HepG2 (cell line): Measurements from ENCODE around the gene VEGFA. TPM values are rescaled to one million over a fixed set of nuclear protein-coding genes. Genes with fewer than 3 reads are reported as not detected.
A peak's percentile ranks its signal among the peaks of the same experiment; 100 is the strongest.

Experiments
- DR1 ChIP-seq: sonication (generic); formaldehyde crosslinking; IDR thresholded peaks from 2 replicates; pipeline ENCODE4 v1.8.0; 2021; ENCODE audit warnings: mild to moderate bottlenecking, missing genetic modification reagents, inconsistent platforms
- EP300 ChIP-seq, 3 experiments: sonication (generic) in 1 of 3; formaldehyde crosslinking in 1 of 3; IDR thresholded peaks; 2 replicates each; pipeline versions ENCODE4 v1.5.1 to v1.6.1; 2011 to 2020; ENCODE audit warnings: low read depth in 2 of 3, low read length in 2 of 3, borderline replicate concordance in 1 of 3, improper control_type of control experiment in 1 of 3, mild to moderate bottlenecking in 1 of 3, missing genetic modification reagents in 1 of 3, moderate library complexity in 1 of 3
- GTF2F1 ChIP-seq: fragments of 150-350 bp; IDR thresholded peaks from 2 replicates; pipeline ENCODE4 v1.6.1; 2014; ENCODE audit warnings: low read length
- HIVEP1 ChIP-seq: sonication (generic); formaldehyde crosslinking; IDR thresholded peaks from 2 replicates; pipeline ENCODE4 v1.4.0; 2020; ENCODE audit warnings: mild to moderate bottlenecking, missing genetic modification reagents
- IKZF4 ChIP-seq: sonication (generic); formaldehyde crosslinking; IDR thresholded peaks from 2 replicates; pipeline ENCODE4 v1.5.1; 2020; ENCODE audit warnings: borderline replicate concordance, mild to moderate bottlenecking, low read depth, missing genetic modification reagents; ENCODE audit errors: not compliant biosample characterization
- KDM5B ChIP-seq: sonication (generic); formaldehyde crosslinking; IDR thresholded peaks from 2 replicates; pipeline ENCODE4 v1.4.0; 2020; ENCODE audit warnings: missing genetic modification reagents, mild to moderate bottlenecking, borderline replicate concordance
- KMT2A ChIP-seq: sonication (generic); formaldehyde crosslinking; IDR thresholded peaks from 2 replicates; pipeline ENCODE4 v1.4.0; 2020; ENCODE audit warnings: missing genetic modification reagents
- MBD4 ChIP-seq: IDR thresholded peaks from 2 replicates; pipeline ENCODE4 v1.6.1; 2012; ENCODE audit warnings: low read length, inconsistent platforms, borderline replicate concordance
- NFE2L1 ChIP-seq: sonication (generic); formaldehyde crosslinking; IDR thresholded peaks from 2 replicates; pipeline ENCODE4 v1.4.0; 2020; ENCODE audit warnings: missing genetic modification reagents, mild to moderate bottlenecking, borderline replicate concordance
- SCMH1 ChIP-seq: sonication (generic); formaldehyde crosslinking; IDR thresholded peaks from 2 replicates; pipeline ENCODE4 v1.9.0; 2021; ENCODE audit warnings: missing genetic modification reagents, mild to moderate bottlenecking, borderline replicate concordance
- ZEB1 ChIP-seq: IDR thresholded peaks from 2 replicates; pipeline ENCODE4 v1.6.1; 2012; ENCODE audit warnings: mild to moderate bottlenecking, low read depth, inconsistent platforms; ENCODE audit not compliant: insufficient replicate concordance
- ZNF274 ChIP-seq: sonication (generic); formaldehyde crosslinking; IDR thresholded peaks from 2 replicates; pipeline ENCODE4 v1.5.1; 2020; ENCODE audit warnings: mild to moderate bottlenecking, missing genetic modification reagents
- ZNF510 ChIP-seq: sonication (generic); formaldehyde crosslinking; IDR thresholded peaks from 2 replicates; pipeline ENCODE4 v1.4.0; 2020; ENCODE audit warnings: low read depth, mild to moderate bottlenecking, missing genetic modification reagents
- ZNF672 ChIP-seq: sonication (generic); formaldehyde crosslinking; IDR thresholded peaks from 2 replicates; pipeline ENCODE4 v1.8.1; 2022; ENCODE audit warnings: missing genetic modification reagents
- ZNF773 ChIP-seq: sonication (generic); formaldehyde crosslinking; IDR thresholded peaks from 2 replicates; pipeline ENCODE4 v1.4.0; 2020; ENCODE audit warnings: missing genetic modification reagents, borderline replicate concordance
- ZNF891 ChIP-seq: sonication (generic); formaldehyde crosslinking; IDR thresholded peaks from 2 replicates; pipeline ENCODE4 v1.5.0; 2020; ENCODE audit warnings: mild to moderate bottlenecking, missing genetic modification reagents
- polyA plus RNA-seq, 8 experiments: library from polyadenylated mRNA; depleted of rRNA in 3 of 8; stranded (reverse) in 7 of 8; unstranded in 1 of 8; fragments of >200 nt; fragmentation: Illumina TruSeq in 4 of 8; extraction: Trizol in 4 of 8; gene quantifications; 2 replicates each; pipeline versions ENCODE4 v1.2.1 to v1.2.3, GENCODE V29; 2011 to 2016; ENCODE audit warnings: low read depth in 4 of 8, missing spikeins in 1 of 8, mixed read lengths in 1 of 8; ENCODE audit not compliant: insufficient read depth in 1 of 8
- total RNA-seq, 5 experiments: library from RNA; depleted of rRNA; stranded (reverse); fragments of >200 nt; fragmentation: Illumina TruSeq; extraction: Trizol; gene quantifications; 2 replicates each; pipeline ENCODE4 v1.2.3, GENCODE V29; 2016; ENCODE audit warnings: low read depth in 1 of 5
- TF ChIP-seq, protein P1 (sequence below): sonication (generic); formaldehyde crosslinking; IDR thresholded peaks from 2 replicates; pipeline ENCODE4 v1.5.1; 2020; ENCODE audit warnings: missing genetic modification reagents, mild to moderate bottlenecking, borderline replicate concordance
- TF ChIP-seq, protein P2 (sequence below): sonication (generic); formaldehyde crosslinking; IDR thresholded peaks from 2 replicates; pipeline ENCODE4 v1.4.0; 2020; ENCODE audit warnings: missing genetic modification reagents, mild to moderate bottlenecking, borderline replicate concordance
- TF ChIP-seq, protein P3 (sequence below): sonication (generic); formaldehyde crosslinking; IDR thresholded peaks from 2 replicates; pipeline ENCODE4 v1.5.1; 2020; ENCODE audit warnings: mild to moderate bottlenecking, missing genetic modification reagents, moderate library complexity
- TF ChIP-seq, protein P4 (sequence below): sonication (generic); formaldehyde crosslinking; IDR thresholded peaks from 2 replicates; pipeline ENCODE4 v1.4.0; 2020; ENCODE audit warnings: low read depth, mild to moderate bottlenecking, missing genetic modification reagents
- TF ChIP-seq, protein P5 (sequence below): sonication (generic); formaldehyde crosslinking; IDR thresholded peaks from 2 replicates; pipeline ENCODE4 v1.4.0; 2020; ENCODE audit warnings: mild to moderate bottlenecking, missing genetic modification reagents

VEGFA gene
- total and polyA plus RNA-seq, 2 of the 13 experiments (the other 11 are each of a cell fraction or from before 2014, with no cell fraction given): 68.1 to 629 TPM

DNA sequence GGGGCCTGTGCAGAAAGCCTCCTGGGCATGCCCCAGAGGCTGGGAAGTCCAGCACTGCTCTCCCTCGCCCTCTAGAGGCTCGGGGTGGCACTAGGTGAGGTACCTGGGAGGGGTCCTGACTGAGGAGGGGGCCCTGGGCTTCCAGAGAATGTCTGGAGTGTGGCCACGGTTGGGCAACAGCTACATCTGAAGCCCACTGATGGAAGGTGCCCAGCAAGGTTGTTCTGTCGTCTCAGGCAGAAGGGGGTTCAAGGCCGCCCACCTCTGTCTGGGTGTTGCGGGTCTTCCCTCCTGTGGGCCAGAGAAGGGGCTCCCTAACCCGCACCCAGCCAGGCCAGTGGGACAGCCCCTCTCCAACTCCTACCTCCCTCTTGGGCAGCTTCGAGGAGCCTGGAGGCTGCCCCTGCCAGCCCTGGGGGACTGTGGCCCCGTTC, 11.4 kb upstream of the VEGFA start (continued):
- TF ChIP-seq, protein P1, sequence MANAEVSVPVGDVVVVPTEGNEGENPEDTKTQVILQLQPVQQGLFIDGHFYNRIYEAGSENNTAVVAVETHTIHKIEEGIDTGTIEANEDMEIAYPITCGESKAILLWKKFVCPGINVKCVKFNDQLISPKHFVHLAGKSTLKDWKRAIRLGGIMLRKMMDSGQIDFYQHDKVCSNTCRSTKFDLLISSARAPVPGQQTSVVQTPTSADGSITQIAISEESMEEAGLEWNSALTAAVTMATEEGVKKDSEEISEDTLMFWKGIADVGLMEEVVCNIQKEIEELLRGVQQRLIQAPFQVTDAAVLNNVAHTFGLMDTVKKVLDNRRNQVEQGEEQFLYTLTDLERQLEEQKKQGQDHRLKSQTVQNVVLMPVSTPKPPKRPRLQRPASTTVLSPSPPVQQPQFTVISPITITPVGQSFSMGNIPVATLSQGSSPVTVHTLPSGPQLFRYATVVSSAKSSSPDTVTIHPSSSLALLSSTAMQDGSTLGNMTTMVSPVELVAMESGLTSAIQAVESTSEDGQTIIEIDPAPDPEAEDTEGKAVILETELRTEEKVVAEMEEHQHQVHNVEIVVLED (CRISPR knock-in tag): no peak
- TF ChIP-seq KMT2A (CRISPR knock-in tag) (0 out of 2 replicates have a peak, but pooled peaks have one; percentile 24), ZNF891 (CRISPR knock-in tag) (no peak), GTF2F1 (no peak), IKZF4 (CRISPR knock-in tag) (no peak), NFE2L1 (CRISPR knock-in tag) (no peak), MBD4 (no peak), ZNF510 (CRISPR knock-in tag) (no peak), HIVEP1 (CRISPR knock-in tag) (no peak), DR1 (CRISPR knock-in tag) (no peak), EP300 (IDR thresholded peaks at IDR 0.05; ENCODE audit: low read depth in 2 of 2, low read length in 2 of 2) (no peak), EP300 (CRISPR knock-in tag; IDR thresholded peaks at IDR 0.05; ENCODE audit: borderline replicate concordance) (no peak), ZNF773 (CRISPR knock-in tag) (no peak), ZNF274 (CRISPR knock-in tag) (no peak), ZEB1 (no peak), ZNF672 (CRISPR knock-in tag) (no peak), KDM5B (peak; percentile 39; the same call in 1 of the 2 replicates), SCMH1 (no peak)
- TF ChIP-seq, protein P2, sequence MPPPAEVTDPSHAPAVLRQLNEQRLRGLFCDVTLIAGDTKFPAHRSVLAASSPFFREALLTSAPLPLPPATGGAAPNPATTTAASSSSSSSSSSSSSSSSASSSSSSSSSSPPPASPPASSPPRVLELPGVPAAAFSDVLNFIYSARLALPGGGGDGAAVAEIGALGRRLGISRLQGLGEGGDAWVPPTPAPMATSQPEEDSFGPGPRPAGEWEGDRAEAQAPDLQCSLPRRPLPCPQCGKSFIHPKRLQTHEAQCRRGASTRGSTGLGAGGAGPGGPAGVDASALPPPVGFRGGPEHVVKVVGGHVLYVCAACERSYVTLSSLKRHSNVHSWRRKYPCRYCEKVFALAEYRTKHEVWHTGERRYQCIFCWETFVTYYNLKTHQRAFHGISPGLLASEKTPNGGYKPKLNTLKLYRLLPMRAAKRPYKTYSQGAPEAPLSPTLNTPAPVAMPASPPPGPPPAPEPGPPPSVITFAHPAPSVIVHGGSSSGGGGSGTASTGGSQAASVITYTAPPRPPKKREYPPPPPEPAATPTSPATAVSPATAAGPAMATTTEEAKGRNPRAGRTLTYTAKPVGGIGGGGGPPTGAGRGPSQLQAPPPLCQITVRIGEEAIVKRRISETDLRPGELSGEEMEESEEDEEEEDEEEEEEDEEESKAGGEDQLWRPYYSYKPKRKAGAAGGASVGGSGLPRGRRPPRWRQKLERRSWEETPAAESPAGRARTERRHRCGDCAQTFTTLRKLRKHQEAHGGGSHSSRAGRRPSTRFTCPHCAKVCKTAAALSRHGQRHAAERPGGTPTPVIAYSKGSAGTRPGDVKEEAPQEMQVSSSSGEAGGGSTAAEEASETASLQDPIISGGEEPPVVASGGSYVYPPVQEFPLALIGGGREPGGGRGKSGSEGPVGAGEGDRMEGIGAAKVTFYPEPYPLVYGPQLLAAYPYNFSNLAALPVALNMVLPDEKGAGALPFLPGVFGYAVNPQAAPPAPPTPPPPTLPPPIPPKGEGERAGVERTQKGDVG (CRISPR knock-in tag): no peak
- TF ChIP-seq, protein P3, sequence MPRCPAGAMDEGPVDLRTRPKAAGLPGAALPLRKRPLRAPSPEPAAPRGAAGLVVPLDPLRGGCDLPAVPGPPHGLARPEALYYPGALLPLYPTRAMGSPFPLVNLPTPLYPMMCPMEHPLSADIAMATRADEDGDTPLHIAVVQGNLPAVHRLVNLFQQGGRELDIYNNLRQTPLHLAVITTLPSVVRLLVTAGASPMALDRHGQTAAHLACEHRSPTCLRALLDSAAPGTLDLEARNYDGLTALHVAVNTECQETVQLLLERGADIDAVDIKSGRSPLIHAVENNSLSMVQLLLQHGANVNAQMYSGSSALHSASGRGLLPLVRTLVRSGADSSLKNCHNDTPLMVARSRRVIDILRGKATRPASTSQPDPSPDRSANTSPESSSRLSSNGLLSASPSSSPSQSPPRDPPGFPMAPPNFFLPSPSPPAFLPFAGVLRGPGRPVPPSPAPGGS (CRISPR knock-in tag): peak; percentile 55; the same call in 1 of the 2 replicates
- TF ChIP-seq, protein P4, sequence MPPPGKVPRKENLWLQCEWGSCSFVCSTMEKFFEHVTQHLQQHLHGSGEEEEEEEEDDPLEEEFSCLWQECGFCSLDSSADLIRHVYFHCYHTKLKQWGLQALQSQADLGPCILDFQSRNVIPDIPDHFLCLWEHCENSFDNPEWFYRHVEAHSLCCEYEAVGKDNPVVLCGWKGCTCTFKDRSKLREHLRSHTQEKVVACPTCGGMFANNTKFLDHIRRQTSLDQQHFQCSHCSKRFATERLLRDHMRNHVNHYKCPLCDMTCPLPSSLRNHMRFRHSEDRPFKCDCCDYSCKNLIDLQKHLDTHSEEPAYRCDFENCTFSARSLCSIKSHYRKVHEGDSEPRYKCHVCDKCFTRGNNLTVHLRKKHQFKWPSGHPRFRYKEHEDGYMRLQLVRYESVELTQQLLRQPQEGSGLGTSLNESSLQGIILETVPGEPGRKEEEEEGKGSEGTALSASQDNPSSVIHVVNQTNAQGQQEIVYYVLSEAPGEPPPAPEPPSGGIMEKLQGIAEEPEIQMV: no peak
- TF ChIP-seq, protein P5, sequence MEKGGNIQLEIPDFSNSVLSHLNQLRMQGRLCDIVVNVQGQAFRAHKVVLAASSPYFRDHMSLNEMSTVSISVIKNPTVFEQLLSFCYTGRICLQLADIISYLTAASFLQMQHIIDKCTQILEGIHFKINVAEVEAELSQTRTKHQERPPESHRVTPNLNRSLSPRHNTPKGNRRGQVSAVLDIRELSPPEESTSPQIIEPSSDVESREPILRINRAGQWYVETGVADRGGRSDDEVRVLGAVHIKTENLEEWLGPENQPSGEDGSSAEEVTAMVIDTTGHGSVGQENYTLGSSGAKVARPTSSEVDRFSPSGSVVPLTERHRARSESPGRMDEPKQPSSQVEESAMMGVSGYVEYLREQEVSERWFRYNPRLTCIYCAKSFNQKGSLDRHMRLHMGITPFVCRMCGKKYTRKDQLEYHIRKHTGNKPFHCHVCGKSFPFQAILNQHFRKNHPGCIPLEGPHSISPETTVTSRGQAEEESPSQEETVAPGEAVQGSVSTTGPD (CRISPR knock-in tag): no peak
